GM12878 (cell line): ENCODE measurements around the gene KIFAP3. TPM values are rescaled to one million over a fixed set of nuclear protein-coding genes. Genes with fewer than 3 reads are reported as not detected.
A peak's percentile ranks its signal among the peaks of the same experiment; 100 is the strongest.

Experiments
- ATAC-seq: fragments of 200-7000 bp; cut with Tn5 transposase; 3 replicates; pipeline ENCODE4 v1.9.1; 2020; ENCODE audit warnings: mild to moderate bottlenecking, moderate library complexity
- BruUV-seq: library from RNA; stranded (reverse); fragments of 400-500 nt; replicated peaks from 2 replicates; lab custom pipeline; 2021; lab: Mats Ljungman, UMichigan
- CTCF ChIA-PET: fragments of 300-600 bp; sonication (Branson Sonifier 250); formaldehyde crosslinking; extraction: SDS; loops from one replicate; lab custom pipeline; 2021; ENCODE audit warnings: inconsistent platforms; lab: Yijun Ruan, JAX
- POLR2A ChIA-PET: fragments of 350-600 bp; formaldehyde crosslinking; extraction: SDS; loops from one replicate; lab custom pipeline; 2021; ENCODE audit warnings: inconsistent platforms; lab: Charles Lee
- RAD21 ChIA-PET: fragments of 300-600 bp; sonication (Branson Sonifier 250); formaldehyde crosslinking; loops from one replicate; lab custom pipeline; 2023; ENCODE audit warnings: antibody characterized with exemption; ENCODE audit not compliant: unreplicated experiment; lab: Charles Lee
- SMC1A ChIA-PET: fragments of 300-600 bp; sonication (Branson Sonifier 250); formaldehyde crosslinking; loops from one replicate; lab custom pipeline; 2023; ENCODE audit not compliant: unreplicated experiment, uncharacterized antibody; lab: Charles Lee
- DNase-seq: peaks from one replicate; pipeline ENCODE4 v3.0.0-alpha.2; 2011; ENCODE audit warnings: low read depth, low spot score
- FAIRE-seq: peaks from 3 replicates; lab custom pipeline; 2011; peaks lifted over from hg19 to GRCh38; lab: Jason Lieb, UNC
- H2AFZ ChIP-seq: 2 replicates; pipeline ENCODE4 v1.6.0; 2011; ENCODE audit warnings: low read depth, low read length, control low read depth; ENCODE audit not compliant: control insufficient read depth
- H3K27ac ChIP-seq: 2 replicates; pipeline ENCODE4 v1.5.1; 2011; ENCODE audit warnings: control low read depth; ENCODE audit not compliant: control insufficient read depth, insufficient read depth
- H3K27me3 ChIP-seq, 2 experiments: replicated peaks in 1 of 2; 2 replicates each; pipeline versions ENCODE4 v1.6.0 to v1.6.1; 2011; ENCODE audit warnings: low read length in 1 of 2; ENCODE audit not compliant: control insufficient read depth in 2 of 2, insufficient read depth in 2 of 2
- H3K36me3 ChIP-seq, 2 experiments: 2 replicates each; pipeline ENCODE4 v1.5.1; 2011; ENCODE audit warnings: low read length in 1 of 2; ENCODE audit not compliant: control insufficient read depth in 2 of 2, insufficient read depth in 2 of 2
- H3K4me1 ChIP-seq: 2 replicates; pipeline ENCODE4 v1.6.1; 2011; ENCODE audit warnings: mild to moderate bottlenecking, low read length, moderate library complexity, mixed read lengths; ENCODE audit not compliant: control insufficient read depth, insufficient read depth
- H3K4me2 ChIP-seq: 2 replicates; pipeline ENCODE4 v1.6.0; 2011; ENCODE audit warnings: control low read depth; ENCODE audit not compliant: control insufficient read depth, insufficient read depth
- H3K4me3 ChIP-seq: fragments of 200-600 bp; sonication (generic); 2 replicates; pipeline ENCODE4 v1.5.1; 2016
- H3K79me2 ChIP-seq: 2 replicates; pipeline ENCODE4 v1.6.0; 2011; ENCODE audit warnings: low read length; ENCODE audit not compliant: control insufficient read depth, insufficient read depth
- H3K9ac ChIP-seq: 2 replicates; pipeline ENCODE4 v1.8.0; 2011; ENCODE audit warnings: low read length, control low read depth, mixed read lengths; ENCODE audit not compliant: control insufficient read depth, insufficient read depth
- H3K9me3 ChIP-seq: replicated peaks from 3 replicates; pipeline ENCODE4 v1.5.1; 2011; ENCODE audit warnings: mild to moderate bottlenecking, low read length; ENCODE audit not compliant: control insufficient read depth, insufficient read depth
- H4K20me1 ChIP-seq: 2 replicates; pipeline ENCODE4 v1.6.0; 2011; ENCODE audit not compliant: control insufficient read depth, insufficient read depth
- IKZF1 ChIP-seq: fragments of 450-650 bp; conservative IDR thresholded peaks from 2 replicates; pipeline ENCODE4 v1.6.1; 2017; ENCODE audit warnings: antibody characterized with exemption, mild to moderate bottlenecking
- NBN ChIP-seq: fragments of 450-650 bp; IDR thresholded peaks from 2 replicates; pipeline ENCODE4 v1.6.1; 2016
- NR2F1 ChIP-seq: fragments of 450-650 bp; conservative IDR thresholded peaks from 2 replicates; pipeline ENCODE4 v1.6.1; 2017; ENCODE audit warnings: mild to moderate bottlenecking
- RAD51 ChIP-seq: fragments of 450-650 bp; IDR thresholded peaks from 2 replicates; pipeline ENCODE4 v1.6.1; 2016; ENCODE audit warnings: moderate library complexity, mild to moderate bottlenecking, inconsistent platforms
- SREBF1 ChIP-seq: IDR thresholded peaks from 2 replicates; pipeline ENCODE4 v1.6.1; 2012; ENCODE audit warnings: mild to moderate bottlenecking, low read length
- SUPT20H ChIP-seq: IDR thresholded peaks from 2 replicates; pipeline ENCODE4 v1.6.1; 2011; ENCODE audit warnings: low read depth, mild to moderate bottlenecking, low read length, moderate library complexity, borderline replicate concordance; ENCODE audit not compliant: control insufficient read depth
- TARDBP ChIP-seq: IDR thresholded peaks from 2 replicates; pipeline ENCODE4 v1.6.1; 2016; ENCODE audit warnings: borderline replicate concordance
- WGBS: methylation state at CpG from one replicate; pipeline ENCODE4 v1.1.6; 2016; ENCODE audit warnings: low lambda C conversion rate; ENCODE audit not compliant: insufficient replicate concordance, insufficient coverage; ENCODE audit errors: missing lambda C conversion rate; 5-methylcytosine and 5-hydroxymethylcytosine counted together
- in situ Hi-C: fragments of 300-500 bp; cut with MboI; formaldehyde crosslinking; loops from 9 replicates; pipeline ENCODE4 v1.14.3; 2018; ENCODE audit warnings: mixed read lengths
- intact Hi-C: fragments of 100-400 bp; cut with micrococcal nuclease; formaldehyde crosslinking; loops from one replicate; pipeline ENCODE4 v1.14.2; 2022; ENCODE audit not compliant: unreplicated experiment
- polyA plus RNA-seq, 11 experiments: library from polyadenylated mRNA; depleted of rRNA in 4 of 11; unstranded in 6 of 11; stranded (reverse) in 5 of 11; fragments of >200 nt; fragmentation: Nextera tagmentation in 4 of 11; fragmentation: Illumina TruSeq in 1 of 11; extraction: Ambion mirVana in 4 of 11; extraction: Trizol in 1 of 11; gene quantifications; 1 replicate in 1 of 11; 2 replicates in 10 of 11; pipeline versions ENCODE4 v1.2.1 to v1.2.3, GENCODE V29; 2011 to 2016; ENCODE audit warnings: inconsistent platforms in 2 of 11, missing spikeins in 2 of 11, low read depth in 1 of 11
- total RNA-seq, 4 experiments: library from RNA; depleted of rRNA in 3 of 4; stranded (reverse); fragments of >200 nt in 3 of 4; fragmentation: Illumina TruSeq in 1 of 4; extraction: Trizol in 1 of 4; gene quantifications; 2 replicates each; pipeline versions ENCODE4 v1.2.1 to v1.2.3, GENCODE V29; 2013 to 2021

KIFAP3 gene
- total and polyA plus RNA-seq, 10 of the 15 experiments (the other 5 are each of a cell fraction or from before 2014, with no cell fraction given) = 13.7 to 100 (median 18.9) TPM

- H3K9me3 ChIP-seq = no peaks in the 10 kb centered on the region
- H3K79me2 ChIP-seq = peaks cover 52% of the 10 kb centered on the region
- no peak for DNase-seq
- intact Hi-C loops = loop anchor here (5.0 to 10.0 kb wide), 4 partner anchors 35 to 640 kb away; partner anchors contain the start of genes GORAB and KIFAP3
- no peaks in the 10 kb centered on the region for H3K27me3 ChIP-seq
- TSS peak; percentile 61 for BruUV-seq
- CTCF ChIA-PET = interaction anchor here (0.9 to 3.4 kb wide), 7 partner anchors 12 to 988 kb away, joined by 3 to 19 read pairs (median 5); partner anchors contain the start of gene KIFAP3
- peaks cover 0 to 3% of the 10 kb centered on the region in 2 experiments; a peak in 1 of 4 replicates for H3K36me3 ChIP-seq
- peak overlapping the region; percentile 93 for H3K4me3 ChIP-seq
- FAIRE-seq = no peak
- TF ChIP-seq IKZF1 (0 out of 2 replicates have a peak, but pooled peaks have one; percentile 6), RAD51 (no peak), NR2F1 (peak; percentile 74)
- TF ChIP-seq, all 136 proteins: peak for 2
- in situ Hi-C loops = no loop called here
- SMC1A ChIA-PET = interaction anchor here (0.6 to 9.8 kb wide), 11 partner anchors 10 to 178 kb away, joined by 3 to 165 read pairs (median 13); no protein-coding TSS in a partner anchor
- RAD21 ChIA-PET = interaction anchor here (1.2 to 5.9 kb wide), 15 partner anchors 13 to 960 kb away, joined by 3 to 104 read pairs (median 7); partner anchors contain the start of genes KIFAP3 and METTL18
- POLR2A ChIA-PET = interaction anchor here (0.9 to 8.1 kb wide), 9 partner anchors 8 to 179 kb away, joined by 3 to 131 read pairs (median 7); partner anchors contain the start of gene METTL18
- peak overlapping the region; percentile 91 for H3K9ac ChIP-seq
- H3K4me2 ChIP-seq = peak overlapping the region; percentile 75
- peak overlapping the region; percentile 99 for H3K27ac ChIP-seq
- no peak for ATAC-seq
- peaks cover 23% of the 10 kb centered on the region for H3K4me1 ChIP-seq
- no peaks in the 10 kb centered on the region for H4K20me1 ChIP-seq
- 20% methylated on average over 8 of the region's 8 CpGs for WGBS
- H2AFZ ChIP-seq = no peak overlapping the region
Observed at GRCh38 chr1:169892176-169892926, 182.1 kb downstream of the KIFAP3 start.

- POLR2A ChIA-PET = interaction anchor here (1.2 to 8.1 kb wide), 4 partner anchors 12 to 96 kb away, joined by 4 to 131 read pairs (median 56); partner anchors contain the start of gene METTL18
- BruUV-seq = no TSS peak
- WGBS = 0% methylated on average over 2 of the region's 2 CpGs
- in situ Hi-C loops (no loop called here), intact Hi-C loops (loop anchor here (5.0 to 10.0 kb wide), 4 partner anchors 36 to 641 kb away; partner anchors contain the start of genes GORAB and KIFAP3)
- RAD21 ChIA-PET = interaction anchor here (0.6 to 5.9 kb wide), 11 partner anchors 12 to 960 kb away, joined by 3 to 104 read pairs (median 4); partner anchors contain the start of gene METTL18
- Histone ChIP-seq H2AFZ (peak overlapping the region; percentile 6; the same call in 1 of the 2 replicates), H3K27me3 (no peaks in the 10 kb centered on the region), H3K4me1 (peaks cover 23% of the 10 kb centered on the region), H3K4me2 (peak overlapping the region; percentile 75), H3K4me3 (peak overlapping the region; percentile 93), H3K9me3 (no peaks in the 10 kb centered on the region), H3K79me2 (peaks cover 54% of the 10 kb centered on the region), H3K27ac (peak overlapping the region; percentile 99), H3K9ac (peak overlapping the region; percentile 91), H3K36me3 (peaks cover 0 to 3% of the 10 kb centered on the region in 2 experiments; a peak in 1 of 4 replicates), H4K20me1 (no peaks in the 10 kb centered on the region)
- FAIRE-seq (no peak), DNase-seq (no peak), ATAC-seq (no peak)
- CTCF ChIA-PET = interaction anchor here (0.7 to 3.4 kb wide), 12 partner anchors 12 to 988 kb away, joined by 3 to 19 read pairs (median 4); no protein-coding TSS in a partner anchor
- TF ChIP-seq NBN (0 out of 2 replicates have a peak, but pooled peaks have one; percentile 11), SUPT20H (no peak), TARDBP (no peak), SREBF1 (no peak)
- SMC1A ChIA-PET = interaction anchor here (0.6 to 9.8 kb wide), 17 partner anchors 8 to 179 kb away, joined by 3 to 165 read pairs (median 5); no protein-coding TSS in a partner anchor
Observed at GRCh38 chr1:169891539-169891885, 183.0 kb downstream of the KIFAP3 start.
